ENCODE data around the gene SLC6A15.

DNA sequence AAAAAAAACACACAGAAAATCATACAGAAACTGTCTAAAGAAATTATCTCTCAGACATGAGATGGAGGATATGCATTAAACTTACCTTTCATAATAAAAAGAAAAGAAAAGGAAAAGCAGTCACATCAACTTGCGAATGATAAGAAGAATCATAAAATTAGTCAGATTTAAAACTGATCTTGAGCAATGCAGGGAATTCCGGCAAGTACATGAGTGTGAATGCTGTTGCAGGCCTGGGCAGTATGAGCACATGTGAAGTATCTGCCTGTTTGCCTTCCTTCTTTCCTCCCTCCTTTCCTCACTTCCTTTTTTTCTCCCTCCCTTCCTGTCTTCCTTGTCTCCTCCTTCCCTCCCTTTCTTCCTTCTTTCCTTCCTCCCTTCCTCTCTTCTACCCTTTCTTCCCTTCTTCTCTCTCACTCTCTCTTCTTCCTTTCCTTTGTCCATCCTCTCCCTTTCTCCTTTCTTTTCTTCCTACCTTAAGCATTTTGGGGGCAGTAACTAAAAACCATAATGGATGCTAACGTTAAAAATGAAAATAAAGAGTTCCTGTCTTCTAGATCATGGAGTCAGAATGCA lies 38.5 kb upstream of the SLC6A15 start:
- TF ChIP-seq GATA2 (IDR thresholded peaks at IDR 0.05; ENCODE audit: low read depth, low read length) (no peak), GATA3 (IDR thresholded peaks at IDR 0.05; ENCODE audit: low read depth, low read length) (no peak)

Measured in SH-SY5Y (cell line).